ENCODE measurements around the gene ZNF552.

GRCh38 chr19:57807541-57807940, 7.2 kb downstream of the ZNF552 start:
- TF ChIP-seq CTCF (IDR thresholded peaks at IDR 0.05), result no peak
- TF ChIP-seq PRRX2 (CRISPR knock-in tag; IDR thresholded peaks at IDR 0.05), result no peak
